IMR-90 (cell line): Measurements from ENCODE around the gene CDC7.
"Not testable (repeated sequence)": the region's sequence is repeated elsewhere in the genome, so short reads cannot be mapped to it uniquely, and the experiment has no call there.

Experiments used
- CEBPB ChIP-seq: IDR thresholded peaks from 2 replicates; pipeline ENCODE4 v1.6.1; 2012; ENCODE audit warnings: low read depth, low read length, improper control_type of control experiment
- RAD21 ChIP-seq: IDR thresholded peaks from 2 replicates; pipeline ENCODE4 v1.6.1; 2012; ENCODE audit warnings: low read length, improper control_type of control experiment
- RFX5 ChIP-seq: IDR thresholded peaks from 2 replicates; pipeline ENCODE4 v1.8.0; 2012; ENCODE audit warnings: low read depth, mild to moderate bottlenecking, low read length, moderate library complexity
- SMC3 ChIP-seq: fragments of 150-350 bp; IDR thresholded peaks from 2 replicates; pipeline ENCODE4 v1.6.1; 2016; ENCODE audit warnings: low read depth, mild to moderate bottlenecking, antibody characterized with exemption, low read length, moderate library complexity
- USF2 ChIP-seq: fragments of 150-350 bp; IDR thresholded peaks from 2 replicates; pipeline ENCODE4 v1.6.1; 2017; ENCODE audit warnings: mild to moderate bottlenecking, antibody characterized with exemption, low read length, low read depth
- TF ChIP-seq, protein P1 (sequence below): conservative IDR thresholded peaks from 2 replicates; pipeline ENCODE4 v1.5.1; 2012; ENCODE audit warnings: mild to moderate bottlenecking, low read depth, low read length, improper control_type of control experiment

DNA sequence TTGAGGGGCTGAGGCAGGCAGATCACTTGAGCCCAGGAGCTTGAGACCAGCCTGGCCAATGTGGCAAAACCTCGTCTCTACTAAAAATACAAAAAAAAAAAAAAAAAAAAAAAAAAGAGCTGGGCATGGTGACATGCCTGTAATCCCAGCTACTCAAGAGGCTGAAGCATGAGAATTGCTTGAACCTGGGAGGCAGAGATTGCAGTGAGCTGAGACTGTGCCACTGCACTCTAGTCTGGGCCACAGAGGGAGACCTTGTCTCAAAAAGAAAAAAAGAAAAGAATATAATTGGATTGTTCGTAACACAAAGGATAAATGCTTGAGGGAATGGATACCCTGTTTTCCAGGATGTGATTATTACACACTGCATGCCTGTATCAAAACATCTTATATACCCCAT lies 18.5 kb downstream of the CDC7 start:
- not testable (repeated sequence) for TF ChIP-seq CEBPB, USF2, RAD21, SMC3, RFX5
- TF ChIP-seq, protein P1, sequence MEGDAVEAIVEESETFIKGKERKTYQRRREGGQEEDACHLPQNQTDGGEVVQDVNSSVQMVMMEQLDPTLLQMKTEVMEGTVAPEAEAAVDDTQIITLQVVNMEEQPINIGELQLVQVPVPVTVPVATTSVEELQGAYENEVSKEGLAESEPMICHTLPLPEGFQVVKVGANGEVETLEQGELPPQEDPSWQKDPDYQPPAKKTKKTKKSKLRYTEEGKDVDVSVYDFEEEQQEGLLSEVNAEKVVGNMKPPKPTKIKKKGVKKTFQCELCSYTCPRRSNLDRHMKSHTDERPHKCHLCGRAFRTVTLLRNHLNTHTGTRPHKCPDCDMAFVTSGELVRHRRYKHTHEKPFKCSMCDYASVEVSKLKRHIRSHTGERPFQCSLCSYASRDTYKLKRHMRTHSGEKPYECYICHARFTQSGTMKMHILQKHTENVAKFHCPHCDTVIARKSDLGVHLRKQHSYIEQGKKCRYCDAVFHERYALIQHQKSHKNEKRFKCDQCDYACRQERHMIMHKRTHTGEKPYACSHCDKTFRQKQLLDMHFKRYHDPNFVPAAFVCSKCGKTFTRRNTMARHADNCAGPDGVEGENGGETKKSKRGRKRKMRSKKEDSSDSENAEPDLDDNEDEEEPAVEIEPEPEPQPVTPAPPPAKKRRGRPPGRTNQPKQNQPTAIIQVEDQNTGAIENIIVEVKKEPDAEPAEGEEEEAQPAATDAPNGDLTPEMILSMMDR = not testable (repeated sequence)
